Peyer's patch (tissue), 4 donors: ENCODE results near the gene CACNA1I. TPM values are rescaled to one million over a fixed set of nuclear protein-coding genes. Genes with fewer than 3 reads are reported as not detected.
A peak's percentile ranks its signal among the peaks of the same experiment; 100 is the strongest.

Experiments
- DNase-seq, 3 donors: peaks; one replicate each; pipeline ENCODE4 v3.0.0-alpha.2; 2017 to 2019
- H3K27ac ChIP-seq, 4 donors: fragments of 200-600 bp; sonication (generic); one replicate each; pipeline ENCODE4 v1.5.1; 2016 to 2019
- H3K27me3 ChIP-seq, 2 donors: fragments of 200-600 bp; sonication (generic); one replicate each; pipeline ENCODE4 v1.5.1; 2019
- H3K36me3 ChIP-seq, 3 donors: fragments of 200-600 bp; sonication (generic); one replicate each; pipeline ENCODE4 v1.5.1; 2016 to 2019
- H3K4me1 ChIP-seq, 4 donors: fragments of 200-600 bp; sonication (generic); one replicate each; pipeline ENCODE4 v1.5.1; 2016 to 2019
- H3K4me3 ChIP-seq, 4 donors: fragments of 200-600 bp; sonication (generic); 1 replicate in 3 of 4; 2 replicates in 1 of 4; pipeline ENCODE4 v1.5.1; 2016 to 2019; ENCODE audit warnings: mild to moderate bottlenecking in 1 of 4
- H3K9me3 ChIP-seq, 4 donors: fragments of 200-600 bp; sonication (generic); one replicate each; pipeline ENCODE4 v1.5.1; 2016 to 2019; ENCODE audit warnings: mild to moderate bottlenecking in 1 of 4
- POLR2A ChIP-seq, 2 donors: fragments of 450-650 bp; IDR thresholded peaks; one replicate each; pipeline ENCODE4 v1.5.1; 2017; ENCODE audit warnings: antibody characterized with exemption in 2 of 2, mild to moderate bottlenecking in 2 of 2, moderate library complexity in 2 of 2
- total RNA-seq, 4 donors: library from RNA; depleted of rRNA; stranded (reverse); fragments of >200 nt; gene quantifications; one replicate each; pipeline ENCODE4 v1.1.0, GENCODE V29; 2016
- TF ChIP-seq, protein P1 (sequence below), 6 experiments: fragments of 450-650 bp in 4 of 6; fragments of 200-600 bp in 2 of 6; sonication (generic) in 1 of 6; IDR thresholded peaks; one replicate each; pipeline ENCODE4 v1.5.1; 2017 to 2019; ENCODE audit warnings: antibody characterized with exemption in 6 of 6, mild to moderate bottlenecking in 3 of 6, moderate library complexity in 1 of 6

Gene CACNA1I
- total RNA-seq, 4 donors from 2014 or later: 0.95 to 6.6 (median 1.6) TPM

DNA sequence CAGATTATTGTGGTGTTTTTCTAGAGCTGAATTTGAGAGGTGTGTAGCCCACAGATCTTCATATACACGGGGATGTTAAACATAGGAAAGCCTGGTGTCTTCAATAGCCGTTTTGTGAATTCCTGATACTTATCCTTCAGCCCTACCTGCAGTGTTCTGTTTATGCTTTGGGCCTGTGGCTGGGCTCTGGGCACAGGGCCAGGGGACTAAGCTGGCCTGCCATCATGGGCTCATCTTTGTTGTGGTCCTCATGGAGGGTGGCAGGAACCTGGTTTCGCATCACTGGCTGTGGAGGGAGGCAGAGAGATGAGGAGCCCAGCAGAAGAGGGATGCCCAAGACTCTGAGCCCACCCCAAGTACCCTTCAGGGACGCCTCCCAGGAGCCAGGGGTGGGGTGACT, 112.4 kb downstream of the CACNA1I start:
- no peak for DNase-seq
- H3K36me3 ChIP-seq: no peaks in the 10 kb centered on the region
- no peak overlapping the region for H3K4me3 ChIP-seq
- H3K27me3 ChIP-seq: no peaks in the 10 kb centered on the region
- no peaks in the 10 kb centered on the region for H3K9me3 ChIP-seq
- TF ChIP-seq, protein P1, sequence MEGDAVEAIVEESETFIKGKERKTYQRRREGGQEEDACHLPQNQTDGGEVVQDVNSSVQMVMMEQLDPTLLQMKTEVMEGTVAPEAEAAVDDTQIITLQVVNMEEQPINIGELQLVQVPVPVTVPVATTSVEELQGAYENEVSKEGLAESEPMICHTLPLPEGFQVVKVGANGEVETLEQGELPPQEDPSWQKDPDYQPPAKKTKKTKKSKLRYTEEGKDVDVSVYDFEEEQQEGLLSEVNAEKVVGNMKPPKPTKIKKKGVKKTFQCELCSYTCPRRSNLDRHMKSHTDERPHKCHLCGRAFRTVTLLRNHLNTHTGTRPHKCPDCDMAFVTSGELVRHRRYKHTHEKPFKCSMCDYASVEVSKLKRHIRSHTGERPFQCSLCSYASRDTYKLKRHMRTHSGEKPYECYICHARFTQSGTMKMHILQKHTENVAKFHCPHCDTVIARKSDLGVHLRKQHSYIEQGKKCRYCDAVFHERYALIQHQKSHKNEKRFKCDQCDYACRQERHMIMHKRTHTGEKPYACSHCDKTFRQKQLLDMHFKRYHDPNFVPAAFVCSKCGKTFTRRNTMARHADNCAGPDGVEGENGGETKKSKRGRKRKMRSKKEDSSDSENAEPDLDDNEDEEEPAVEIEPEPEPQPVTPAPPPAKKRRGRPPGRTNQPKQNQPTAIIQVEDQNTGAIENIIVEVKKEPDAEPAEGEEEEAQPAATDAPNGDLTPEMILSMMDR (IDR thresholded peaks at IDR 0.05): no peak
- no peak for TF ChIP-seq POLR2A (IDR thresholded peaks at IDR 0.05)
- H3K4me1 ChIP-seq: peaks cover 0 to 4% (median 0%) of the 10 kb centered on the region in 4 donors
- H3K27ac ChIP-seq: no peak overlapping the region

DNA sequence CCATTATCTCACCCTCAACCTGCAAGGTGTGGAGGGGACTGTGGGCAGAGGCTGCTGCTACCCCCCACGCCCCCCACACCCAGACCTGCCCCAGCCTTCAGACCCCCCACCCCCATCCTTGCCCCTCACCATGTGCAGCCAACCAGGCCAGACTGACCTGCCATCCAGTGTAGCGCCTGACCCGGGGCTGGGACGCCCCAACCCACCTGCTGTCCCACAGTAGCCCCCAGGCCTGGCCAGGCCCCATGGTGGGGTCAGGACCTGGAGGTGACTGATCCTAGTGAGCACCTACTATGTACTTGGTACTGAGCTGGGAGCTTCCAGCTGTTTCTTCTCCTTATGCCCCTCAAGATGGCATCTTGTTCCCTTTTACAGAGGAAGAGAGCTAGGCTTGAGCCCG, 113.1 kb downstream of the CACNA1I start:
- no peaks in the 10 kb centered on the region for H3K36me3 ChIP-seq
- H3K4me1 ChIP-seq: peaks cover 0 to 4% (median 0%) of the 10 kb centered on the region in 4 donors
- TF ChIP-seq, protein P1 (IDR thresholded peaks at IDR 0.05): no peak
- H3K9me3 ChIP-seq: no peaks in the 10 kb centered on the region
- H3K27me3 ChIP-seq: no peaks in the 10 kb centered on the region
- DNase-seq: no peak
- H3K27ac ChIP-seq: no peak overlapping the region
- no peak overlapping the region for H3K4me3 ChIP-seq

DNA sequence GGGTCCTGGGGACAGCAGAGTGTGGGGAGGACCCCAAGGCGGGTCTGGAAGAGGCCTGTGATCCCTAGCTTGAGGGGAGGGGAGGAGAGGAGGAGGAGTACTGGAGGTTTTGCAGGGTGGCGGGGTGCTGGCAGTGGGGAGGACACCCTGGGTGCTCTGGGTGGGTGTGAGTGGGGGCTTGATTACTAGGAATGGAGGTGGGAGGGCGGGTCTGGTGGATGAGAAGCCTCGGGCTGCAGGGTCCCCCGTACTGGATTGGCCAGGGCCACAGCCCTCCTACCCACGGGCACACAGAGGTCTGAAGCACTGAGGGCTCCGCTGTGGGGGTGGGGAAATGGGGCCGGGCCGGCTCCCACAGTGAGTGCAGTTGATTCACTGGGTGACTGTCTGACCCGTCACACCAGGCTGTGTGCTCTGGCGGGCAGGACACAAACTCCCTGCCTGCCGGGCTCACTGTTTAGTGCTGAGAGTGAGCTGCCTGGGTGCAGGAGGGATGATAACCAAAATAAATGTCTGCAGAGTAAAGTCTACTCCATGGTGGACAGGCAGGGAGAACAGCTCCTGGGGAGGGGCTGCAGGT, 114.2 kb downstream of the CACNA1I start:
- no peaks in the 10 kb centered on the region for H3K27me3 ChIP-seq
- no peaks in the 10 kb centered on the region for H3K9me3 ChIP-seq
- DNase-seq: no peak
- no peak overlapping the region for H3K4me3 ChIP-seq
- H3K4me1 ChIP-seq: peaks cover 0 to 4% (median 0%) of the 10 kb centered on the region in 4 donors
- H3K27ac ChIP-seq: no peak overlapping the region
- no peaks in the 10 kb centered on the region for H3K36me3 ChIP-seq
- TF ChIP-seq, protein P1 (IDR thresholded peaks at IDR 0.05): no peak
- TF ChIP-seq POLR2A (IDR thresholded peaks at IDR 0.05): no peak

DNA sequence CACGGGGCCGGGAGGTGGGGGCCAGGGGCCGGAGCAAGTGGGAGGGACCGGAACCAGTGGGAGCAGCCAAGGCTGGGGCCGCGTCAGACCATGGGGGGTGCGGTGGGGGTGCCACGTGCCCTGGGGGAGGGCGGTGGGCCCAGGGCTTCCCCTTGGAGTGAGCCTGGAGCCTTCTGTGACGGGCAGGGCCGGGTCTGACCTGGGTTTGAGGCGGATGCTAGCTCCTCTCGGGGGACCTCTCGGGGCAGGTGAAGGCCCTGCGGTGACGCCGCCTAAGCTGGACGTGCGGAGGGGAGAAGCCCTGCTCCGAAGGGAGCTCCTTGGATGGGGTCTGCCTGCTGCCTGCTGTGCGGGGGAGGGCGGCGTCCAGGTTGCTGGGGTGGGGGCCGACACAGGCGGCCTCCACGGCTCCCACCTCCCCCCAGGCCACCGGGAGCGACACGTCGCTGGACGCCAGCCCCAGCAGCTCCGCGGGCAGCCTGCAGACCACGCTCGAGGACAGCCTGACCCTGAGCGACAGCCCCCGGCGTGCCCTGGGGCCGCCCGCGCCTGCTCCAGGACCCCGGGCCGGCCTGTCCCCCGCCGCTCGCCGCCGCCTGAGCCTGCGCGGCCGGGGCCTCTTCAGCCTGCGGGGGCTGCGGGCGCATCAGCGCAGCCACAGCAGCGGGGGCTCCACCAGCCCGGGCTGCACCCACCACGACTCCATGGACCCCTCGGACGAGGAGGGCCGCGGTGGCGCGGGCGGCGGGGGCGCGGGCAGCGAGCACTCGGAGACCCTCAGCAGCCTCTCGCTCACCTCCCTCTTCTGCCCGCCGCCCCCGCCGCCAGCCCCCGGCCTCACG, 115.0 kb downstream of the CACNA1I start:
- TF ChIP-seq, protein P1 (IDR thresholded peaks at IDR 0.05): no peak
- TF ChIP-seq POLR2A (IDR thresholded peaks at IDR 0.05): no peak

DNA sequence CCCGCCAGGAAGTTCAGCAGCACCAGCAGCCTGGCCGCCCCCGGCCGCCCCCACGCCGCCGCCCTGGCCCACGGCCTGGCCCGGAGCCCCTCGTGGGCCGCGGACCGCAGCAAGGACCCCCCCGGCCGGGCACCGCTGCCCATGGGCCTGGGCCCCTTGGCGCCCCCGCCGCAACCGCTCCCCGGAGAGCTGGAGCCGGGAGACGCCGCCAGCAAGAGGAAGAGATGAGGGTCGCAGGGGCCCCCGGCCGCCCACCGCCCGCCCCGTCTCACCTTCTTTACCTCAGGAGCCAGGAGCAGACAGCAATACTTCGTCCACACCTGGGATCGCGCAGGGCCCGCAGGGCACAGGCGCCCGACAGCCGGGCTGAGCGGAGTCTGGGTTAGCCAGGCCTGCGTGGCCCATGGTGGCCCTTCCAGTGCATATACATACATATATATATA, 115.6 kb downstream of the CACNA1I start:
- TF ChIP-seq, protein P1 (IDR thresholded peaks at IDR 0.05): no peak
- TF ChIP-seq POLR2A (IDR thresholded peaks at IDR 0.05): no peak
- H3K4me1 ChIP-seq: peaks cover 0 to 4% (median 0%) of the 10 kb centered on the region in 4 donors

More for the DNA sequence above, 115.0 kb downstream of the CACNA1I start:
- Histone ChIP-seq H3K4me3 (peak overlapping the region in 1 of 4 donors; percentile 26), H3K36me3 (no peaks in the 10 kb centered on the region), H3K9me3 (no peaks in the 10 kb centered on the region), H3K27ac (no peak overlapping the region), H3K27me3 (no peaks in the 10 kb centered on the region), H3K4me1 (peaks cover 0 to 4% (median 0%) of the 10 kb centered on the region in 4 donors)
- no peak for DNase-seq

More for the DNA sequence above, 115.6 kb downstream of the CACNA1I start:
- no peak for DNase-seq
- H3K4me3 ChIP-seq: peak overlapping the region in 1 of 4 donors; percentile 26
- no peaks in the 10 kb centered on the region for H3K9me3 ChIP-seq
- no peaks in the 10 kb centered on the region for H3K27me3 ChIP-seq
- no peaks in the 10 kb centered on the region for H3K36me3 ChIP-seq
- H3K27ac ChIP-seq: no peak overlapping the region
